Activated CD4-positive, alpha-beta T cell treated with anti-CD3 and anti-CD28 coated beads for 24 hours (primary cell): Measurements from ENCODE around the gene METTL16.
"Not testable (repeated sequence)": the region's sequence is repeated elsewhere in the genome, so short reads cannot be mapped to it uniquely, and the experiment has no call there.

Source experiments
- DNase-seq, 2 donors: peaks; one replicate each; pipeline ENCODE4 v3.0.0-alpha.2; 2020; ENCODE audit warnings: low read depth in 2 of 2

Gene METTL16

GRCh38 chr17:2503627-2504026 lies 8.1 kb downstream of the METTL16 start:
- no peak for DNase-seq

- DNase-seq = no peak
Measured at GRCh38 chr17:2502871-2503580, 8.7 kb downstream of the METTL16 start.

DNA sequence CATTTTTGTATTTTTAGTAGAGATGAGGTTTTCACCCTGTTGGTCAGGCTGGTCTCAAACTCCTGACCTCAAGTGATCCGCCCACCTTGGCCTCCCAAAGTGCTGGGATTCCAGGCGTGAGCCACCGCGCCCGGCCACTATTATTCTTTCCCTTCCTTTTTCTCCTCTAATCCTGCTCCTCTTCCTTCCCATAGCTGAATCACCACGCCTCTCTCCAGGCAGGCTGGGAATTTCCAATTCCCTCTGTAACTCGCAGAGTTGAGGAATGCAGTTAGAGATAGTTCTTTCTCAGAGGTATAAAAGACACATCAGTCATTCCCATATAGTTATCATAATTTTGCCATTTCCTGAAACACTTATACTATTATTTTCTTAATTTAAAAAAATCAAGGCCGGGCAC lies 11.2 kb downstream of the METTL16 start:
- DNase-seq = no peak

GRCh38 chr17:2489286-2489685 lies 22.4 kb downstream of the METTL16 start:
- not testable (repeated sequence) for DNase-seq

DNA sequence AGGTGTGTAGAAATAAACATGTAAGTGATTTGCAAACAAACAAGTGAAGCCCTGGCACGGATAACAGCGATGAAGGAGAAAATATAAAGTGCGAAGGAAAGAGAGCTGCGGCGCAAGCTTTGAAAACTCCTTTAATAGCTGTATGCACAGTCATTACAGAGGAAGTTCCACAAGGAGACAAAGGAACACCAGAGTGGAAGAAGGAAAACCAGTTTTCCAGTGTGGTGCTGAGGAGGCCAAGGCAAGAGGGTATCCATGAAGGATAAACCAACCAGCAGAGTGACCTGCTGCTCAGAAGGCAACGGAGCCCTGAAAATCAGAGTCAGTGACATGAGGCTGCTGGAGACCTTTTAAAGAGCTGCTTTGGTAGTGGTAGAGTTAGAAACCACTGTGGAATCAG lies 24.4 kb downstream of the METTL16 start:
- DNase-seq = no peak

DNA sequence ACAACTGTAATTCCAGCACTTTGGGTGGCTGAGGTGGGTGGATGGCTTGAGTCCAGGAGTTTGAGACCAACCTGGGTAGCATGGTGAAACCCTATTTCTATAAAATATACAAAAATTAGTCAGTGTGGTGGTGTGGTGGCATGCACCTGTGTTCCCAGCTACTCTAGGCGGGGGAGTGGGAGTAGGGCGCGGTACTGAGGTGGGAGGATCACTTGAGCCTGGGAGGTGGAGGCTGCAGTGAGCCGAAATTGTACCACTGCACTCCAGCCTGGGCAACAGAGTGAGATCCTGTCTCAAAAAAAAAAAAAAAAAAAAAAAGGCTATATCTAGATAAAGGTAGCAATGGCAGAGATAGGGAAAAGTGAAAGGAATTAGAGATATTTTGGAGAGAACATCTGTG lies 25.0 kb downstream of the METTL16 start:
- not testable (repeated sequence) for DNase-seq

GRCh38 chr17:2485970-2486369 lies 25.7 kb downstream of the METTL16 start:
- no peak for DNase-seq

GRCh38 chr17:2485543-2485942 lies 26.1 kb downstream of the METTL16 start:
- DNase-seq = no peak

GRCh38 chr17:2484876-2485275 lies 26.8 kb downstream of the METTL16 start:
- DNase-seq = no peak

GRCh38 chr17:2483084-2483483 lies 28.6 kb downstream of the METTL16 start:
- no peak for DNase-seq

GRCh38 chr17:2482218-2482617 lies 29.5 kb downstream of the METTL16 start:
- DNase-seq = no peak

GRCh38 chr17:2481760-2482159 lies 29.9 kb downstream of the METTL16 start:
- DNase-seq = no peak

DNA sequence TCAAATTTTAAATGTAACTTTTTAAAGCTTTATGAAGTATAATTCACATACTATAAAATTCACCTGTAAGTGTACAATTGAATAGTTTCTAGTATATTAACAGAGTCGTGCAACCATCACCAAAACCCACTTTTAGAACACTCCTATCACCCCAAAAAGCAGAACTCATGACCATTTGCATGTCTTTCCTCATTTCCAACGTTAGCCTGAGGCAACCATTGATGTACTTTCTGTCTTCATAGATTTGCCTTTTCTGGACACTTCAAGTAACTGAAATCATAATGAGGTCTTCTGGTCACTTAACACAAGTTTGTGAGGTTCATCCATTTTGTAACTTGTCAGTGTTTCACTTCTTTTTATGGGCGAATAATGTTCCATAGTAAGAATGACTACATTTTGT lies 33.2 kb downstream of the METTL16 start:
- no peak for DNase-seq

DNA sequence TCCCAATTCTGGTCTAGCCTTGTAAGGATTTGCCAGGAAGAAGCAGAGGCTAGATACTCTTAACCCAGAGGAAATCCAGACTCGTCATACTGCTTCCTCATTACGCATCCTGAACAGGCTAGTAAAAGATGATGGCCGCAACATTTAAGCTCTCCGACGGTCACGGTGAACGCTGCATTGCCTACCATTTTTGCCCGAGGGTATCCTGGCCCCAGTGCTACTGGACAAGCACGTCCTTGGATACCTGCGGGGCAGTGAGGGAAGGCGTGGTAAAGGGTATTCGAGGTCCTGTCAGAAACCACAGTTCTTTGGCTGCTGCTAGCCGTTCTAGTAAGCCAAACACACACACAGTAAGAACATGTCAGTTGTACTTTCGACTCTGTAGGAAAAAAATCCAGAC lies 36.6 kb downstream of the METTL16 start:
- DNase-seq = no peak

DNA sequence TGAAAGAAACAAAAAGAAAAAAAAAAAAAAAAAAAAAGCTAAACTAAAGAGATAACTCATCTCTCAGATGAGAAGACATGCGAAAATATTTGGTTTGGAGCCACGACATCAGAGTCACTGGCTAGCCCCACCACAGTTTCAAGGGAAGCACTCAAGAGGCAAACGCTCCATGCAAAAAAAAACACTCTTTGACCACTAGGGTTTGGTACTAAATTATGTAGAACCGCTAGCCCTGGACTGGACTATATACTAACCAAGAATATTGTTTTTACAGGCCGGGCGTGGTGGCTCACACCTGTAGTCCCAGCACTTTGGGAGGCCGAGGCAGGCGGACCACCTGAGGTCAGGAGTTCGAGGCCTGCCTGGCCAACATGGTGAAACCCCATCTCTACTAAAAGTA lies 37.3 kb downstream of the METTL16 start:
- DNase-seq = no peak

GRCh38 chr17:2468270-2468669 lies 43.4 kb downstream of the METTL16 start:
- no peak for DNase-seq

- DNase-seq = no peak
Measured at GRCh38 chr17:2466931-2467330, 44.8 kb downstream of the METTL16 start.

- DNase-seq = no peak
Measured at GRCh38 chr17:2462481-2462880, 49.2 kb downstream of the METTL16 start.

DNA sequence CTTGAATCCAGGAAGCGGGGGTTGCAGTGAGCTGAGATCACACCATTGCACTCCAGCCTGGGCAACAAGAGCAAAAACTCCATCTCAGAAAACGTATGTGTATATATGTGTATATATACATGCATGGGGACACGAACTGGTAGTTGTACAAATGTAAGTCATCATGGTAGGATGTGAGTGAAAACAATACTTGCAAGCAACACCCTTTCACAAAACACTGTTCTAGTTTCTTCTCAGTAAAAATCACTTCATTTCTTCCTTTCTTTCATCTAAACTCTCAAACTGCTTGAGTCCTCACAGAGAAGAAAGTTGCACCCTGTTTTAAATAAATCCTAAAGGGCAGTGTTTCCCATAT lies 51.8 kb downstream of the METTL16 start:
- no peak for DNase-seq

GRCh38 chr17:2457913-2458312 lies 53.8 kb downstream of the METTL16 start:
- DNase-seq = no peak

DNA sequence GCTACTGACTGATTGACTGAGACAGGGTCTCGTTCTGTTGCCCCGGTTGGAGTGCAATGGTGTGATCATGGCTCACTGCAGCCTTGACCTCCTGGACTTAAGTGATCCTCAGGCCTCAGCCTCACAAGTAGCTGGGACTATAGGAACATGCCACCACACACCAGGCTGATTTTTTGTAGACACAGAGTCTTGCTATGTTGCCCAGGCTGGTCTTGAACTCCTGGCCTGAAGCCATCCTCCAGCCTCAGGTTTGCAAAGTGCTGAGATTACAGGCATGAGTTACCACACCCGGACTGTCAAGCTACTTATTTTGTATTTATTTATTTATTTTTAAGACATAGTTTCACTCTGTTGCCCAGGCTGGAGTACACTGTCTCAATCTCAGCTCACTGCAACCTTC lies 55.2 kb downstream of the METTL16 start:
- no peak for DNase-seq

DNA sequence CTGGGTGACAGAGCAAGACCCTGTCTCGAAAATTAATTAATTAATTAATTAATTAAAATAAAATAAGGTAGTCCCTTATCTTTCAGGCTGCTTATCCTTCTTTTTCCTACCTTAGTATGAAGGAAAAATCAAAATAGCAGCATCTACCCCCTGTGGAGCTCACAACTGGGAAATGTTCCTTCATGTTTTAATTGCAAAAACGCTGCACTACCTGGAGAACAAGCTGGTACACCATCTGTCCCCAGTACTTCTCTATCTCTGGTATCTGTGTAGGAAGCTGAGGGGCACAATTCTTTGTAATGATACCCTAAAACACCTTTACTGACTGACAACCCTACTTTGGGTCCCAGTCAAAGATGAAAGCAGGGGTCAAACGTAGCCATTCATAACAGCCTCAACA lies 55.7 kb downstream of the METTL16 start:
- DNase-seq = no peak

- no peak for DNase-seq
Measured at GRCh38 chr17:2453866-2454265, 57.8 kb downstream of the METTL16 start.

DNA sequence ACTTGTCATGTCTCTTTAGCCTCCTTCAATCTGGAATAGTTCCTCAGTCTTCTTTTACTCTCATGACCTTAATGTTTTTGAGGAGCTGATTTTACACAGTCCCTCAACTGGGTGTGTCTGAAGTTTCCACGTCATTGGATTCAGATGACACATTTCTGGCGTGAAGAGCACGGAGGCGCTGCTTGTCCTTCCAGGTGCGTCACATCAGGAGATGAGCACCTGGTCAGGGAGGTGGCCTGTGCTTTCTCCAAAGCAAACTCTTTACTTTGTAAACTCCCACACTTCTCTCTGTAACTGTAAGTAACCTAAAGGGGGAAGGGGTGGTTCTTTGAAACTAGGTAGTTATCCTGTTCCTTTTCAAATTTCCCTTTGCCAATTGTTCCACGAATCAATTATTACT lies 58.4 kb downstream of the METTL16 start:
- DNase-seq = no peak
